Measurements from ENCODE around the gene ATP6V0E1.

DNA sequence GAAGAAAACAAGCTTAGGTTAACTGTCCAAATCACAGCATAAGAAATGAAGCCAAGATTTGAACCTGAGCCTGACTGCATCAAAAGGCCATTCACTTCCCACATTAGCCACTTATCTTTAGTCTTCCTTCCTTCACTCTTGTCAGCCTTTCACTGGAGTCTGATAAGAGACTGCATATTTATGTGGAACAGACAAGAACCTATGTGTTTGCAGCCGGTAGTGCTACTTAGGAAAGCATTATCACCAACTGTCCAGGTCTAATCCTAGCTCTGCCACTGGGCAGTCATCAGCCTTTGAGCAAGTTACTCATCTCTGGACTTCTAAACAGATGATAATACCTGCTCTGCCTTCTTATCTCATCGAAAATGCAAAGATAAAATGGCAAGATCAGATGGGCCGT lies 12.1 kb upstream of the ATP6V0E1 start:
- TF ChIP-seq, protein P1, sequence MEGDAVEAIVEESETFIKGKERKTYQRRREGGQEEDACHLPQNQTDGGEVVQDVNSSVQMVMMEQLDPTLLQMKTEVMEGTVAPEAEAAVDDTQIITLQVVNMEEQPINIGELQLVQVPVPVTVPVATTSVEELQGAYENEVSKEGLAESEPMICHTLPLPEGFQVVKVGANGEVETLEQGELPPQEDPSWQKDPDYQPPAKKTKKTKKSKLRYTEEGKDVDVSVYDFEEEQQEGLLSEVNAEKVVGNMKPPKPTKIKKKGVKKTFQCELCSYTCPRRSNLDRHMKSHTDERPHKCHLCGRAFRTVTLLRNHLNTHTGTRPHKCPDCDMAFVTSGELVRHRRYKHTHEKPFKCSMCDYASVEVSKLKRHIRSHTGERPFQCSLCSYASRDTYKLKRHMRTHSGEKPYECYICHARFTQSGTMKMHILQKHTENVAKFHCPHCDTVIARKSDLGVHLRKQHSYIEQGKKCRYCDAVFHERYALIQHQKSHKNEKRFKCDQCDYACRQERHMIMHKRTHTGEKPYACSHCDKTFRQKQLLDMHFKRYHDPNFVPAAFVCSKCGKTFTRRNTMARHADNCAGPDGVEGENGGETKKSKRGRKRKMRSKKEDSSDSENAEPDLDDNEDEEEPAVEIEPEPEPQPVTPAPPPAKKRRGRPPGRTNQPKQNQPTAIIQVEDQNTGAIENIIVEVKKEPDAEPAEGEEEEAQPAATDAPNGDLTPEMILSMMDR (IDR thresholded peaks at IDR 0.05): no peak
- TF ChIP-seq POLR2A (IDR thresholded peaks at IDR 0.05): no peak
